ENCODE measurements around the gene ZFYVE28. TPM values are rescaled to one million over a fixed set of nuclear protein-coding genes. Genes with fewer than 3 reads are reported as not detected.
"Not testable (repeated sequence)": the region's sequence is repeated elsewhere in the genome, so short reads cannot be mapped to it uniquely, and the experiment has no call there.

The ZFYVE28 gene
- total RNA-seq, 4 donors from 2014 or later, result 8.9 to 19.1 (median 16.4) TPM

DNA sequence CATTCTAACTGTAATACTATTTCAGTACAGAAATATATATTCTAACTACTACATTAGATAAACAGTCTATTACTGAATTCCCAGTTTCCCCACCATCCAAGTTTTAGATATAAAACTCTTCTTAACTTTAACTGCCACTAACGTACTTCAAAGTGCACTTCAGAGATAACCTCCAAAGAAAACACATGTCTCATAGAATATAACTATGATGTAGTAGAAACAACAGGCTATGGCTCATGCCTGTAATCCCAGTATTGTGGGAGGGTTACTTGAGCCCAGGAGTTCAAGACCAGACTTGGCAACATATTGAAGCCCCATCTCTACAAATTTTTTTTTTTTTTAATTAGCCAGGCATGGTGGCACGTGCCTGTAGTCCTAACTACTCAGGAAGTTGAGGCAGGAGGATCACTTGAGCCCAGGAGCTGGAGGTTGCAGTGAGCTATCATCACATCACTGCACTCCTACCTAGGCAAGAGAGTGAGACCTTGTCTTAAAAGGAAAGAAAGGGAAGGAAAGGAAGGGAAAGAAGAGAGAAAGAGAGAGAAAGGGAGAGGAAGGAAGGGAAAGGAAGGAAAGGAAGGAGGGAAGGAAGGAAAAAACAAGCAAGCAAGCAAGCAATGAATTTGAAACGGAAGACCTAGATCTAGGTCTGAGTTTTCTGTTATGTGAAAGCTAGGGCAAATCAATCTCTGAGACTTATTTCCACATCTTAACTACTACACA, 181.3 kb downstream of the ZFYVE28 start:
- Histone ChIP-seq H3K9me3 (no peaks in the 10 kb centered on the region), H3K36me3 (no peaks in the 10 kb centered on the region), H3K27me3 (no peaks in the 10 kb centered on the region), H3K4me1 (peaks cover 12 to 24% of the 10 kb centered on the region in 2 donors), H3K4me3 (replicated peaks in 1 of 3) (no peak overlapping the region), H3K27ac (no peak overlapping the region)
- TF ChIP-seq, protein P1, sequence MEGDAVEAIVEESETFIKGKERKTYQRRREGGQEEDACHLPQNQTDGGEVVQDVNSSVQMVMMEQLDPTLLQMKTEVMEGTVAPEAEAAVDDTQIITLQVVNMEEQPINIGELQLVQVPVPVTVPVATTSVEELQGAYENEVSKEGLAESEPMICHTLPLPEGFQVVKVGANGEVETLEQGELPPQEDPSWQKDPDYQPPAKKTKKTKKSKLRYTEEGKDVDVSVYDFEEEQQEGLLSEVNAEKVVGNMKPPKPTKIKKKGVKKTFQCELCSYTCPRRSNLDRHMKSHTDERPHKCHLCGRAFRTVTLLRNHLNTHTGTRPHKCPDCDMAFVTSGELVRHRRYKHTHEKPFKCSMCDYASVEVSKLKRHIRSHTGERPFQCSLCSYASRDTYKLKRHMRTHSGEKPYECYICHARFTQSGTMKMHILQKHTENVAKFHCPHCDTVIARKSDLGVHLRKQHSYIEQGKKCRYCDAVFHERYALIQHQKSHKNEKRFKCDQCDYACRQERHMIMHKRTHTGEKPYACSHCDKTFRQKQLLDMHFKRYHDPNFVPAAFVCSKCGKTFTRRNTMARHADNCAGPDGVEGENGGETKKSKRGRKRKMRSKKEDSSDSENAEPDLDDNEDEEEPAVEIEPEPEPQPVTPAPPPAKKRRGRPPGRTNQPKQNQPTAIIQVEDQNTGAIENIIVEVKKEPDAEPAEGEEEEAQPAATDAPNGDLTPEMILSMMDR (IDR thresholded peaks at IDR 0.05), result no peak
- no peak for TF ChIP-seq POLR2A (IDR thresholded peaks at IDR 0.05)
- intact Hi-C loops (cut with DNase I), result no loop called here
- no peak for DNase-seq
- 42 to 66% methylated on average over 3 of the region's 3 CpGs for WGBS, 2 donors

DNA sequence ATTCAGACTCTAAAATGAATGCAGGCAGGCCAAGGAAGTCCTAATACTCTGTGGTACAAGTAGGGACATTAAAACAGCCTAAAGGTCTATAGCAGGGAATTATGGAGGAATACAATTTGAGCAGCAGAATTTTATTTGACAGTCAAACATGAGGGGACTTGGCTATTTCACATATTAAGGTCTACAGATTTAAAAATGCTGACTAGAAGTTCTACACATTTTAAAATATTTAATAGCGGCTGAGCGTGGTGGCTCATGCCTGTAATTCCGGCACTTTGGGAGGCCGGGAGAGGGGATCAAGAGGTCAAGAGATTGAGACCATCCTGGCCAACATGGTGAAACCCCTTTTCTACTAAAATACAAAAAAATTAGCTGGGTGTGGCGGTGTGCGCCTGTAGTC, 187.4 kb downstream of the ZFYVE28 start:
- H3K27ac ChIP-seq, result no peak overlapping the region
- intact Hi-C loops (cut with DNase I), result no loop called here
- H3K27me3 ChIP-seq, result no peaks in the 10 kb centered on the region
- DNase-seq, result no peak
- H3K36me3 ChIP-seq, result no peaks in the 10 kb centered on the region
- no peaks in the 10 kb centered on the region for H3K4me1 ChIP-seq
- TF ChIP-seq, protein P1 (IDR thresholded peaks at IDR 0.05), result no peak
- TF ChIP-seq POLR2A (IDR thresholded peaks at IDR 0.05), result no peak
- no peak overlapping the region for H3K4me3 ChIP-seq (replicated peaks in 1 of 3)
- 97 to 98% methylated on average over 6 of the region's 6 CpGs for WGBS, 2 donors
- H3K9me3 ChIP-seq, result no peaks in the 10 kb centered on the region

DNA sequence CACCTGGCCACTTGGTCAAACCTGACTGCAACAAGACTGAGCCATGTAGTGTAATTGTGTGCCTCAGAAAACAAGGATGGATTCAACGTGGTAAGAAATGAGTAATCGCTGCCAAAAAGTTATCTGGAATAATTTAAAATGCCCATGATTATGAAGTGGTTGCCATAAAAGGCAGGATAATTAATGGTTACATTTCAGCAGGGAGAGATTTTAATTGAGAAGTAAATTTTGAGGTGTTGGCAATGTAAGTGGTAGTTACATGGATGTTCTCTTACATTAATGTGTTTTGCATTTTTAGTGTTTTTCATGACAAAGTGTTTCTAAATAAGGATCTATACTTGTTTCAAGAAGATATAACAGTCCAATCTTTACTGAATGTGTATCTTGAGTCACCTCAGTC, 192.2 kb downstream of the ZFYVE28 start:
- Histone ChIP-seq H3K27me3 (no peaks in the 10 kb centered on the region), H3K27ac (no peak overlapping the region), H3K36me3 (no peaks in the 10 kb centered on the region), H3K9me3 (no peaks in the 10 kb centered on the region), H3K4me1 (no peaks in the 10 kb centered on the region), H3K4me3 (replicated peaks in 1 of 3) (no peak overlapping the region)
- WGBS, 2 donors, result 85 to 86% methylated on average over 2 of the region's 2 CpGs
- no peak for DNase-seq
- intact Hi-C loops (cut with DNase I), result loop anchor here (10.0 kb wide), 1 partner anchor 199 kb away; no protein-coding TSS in a partner anchor
- TF ChIP-seq POLR2A (IDR thresholded peaks at IDR 0.05), result no peak
- TF ChIP-seq, protein P1 (IDR thresholded peaks at IDR 0.05), result no peak

DNA sequence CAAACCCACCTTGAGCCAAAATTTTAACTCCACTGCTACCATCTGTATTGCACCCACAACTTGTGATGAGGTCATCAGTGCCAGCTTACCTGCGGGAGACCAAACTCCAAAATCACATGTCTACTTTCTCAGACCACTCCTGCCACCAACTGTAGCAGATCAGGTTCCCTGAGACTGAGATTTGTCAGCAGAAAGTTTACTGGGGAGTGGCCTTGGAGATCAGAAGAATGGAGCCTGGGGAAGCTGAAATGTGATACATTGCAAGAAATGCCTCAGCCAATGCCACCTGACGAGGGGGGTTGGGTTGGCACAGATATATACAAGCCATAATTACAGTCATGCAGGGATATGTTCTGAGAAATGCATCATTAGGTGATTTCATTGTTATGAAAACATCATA, 195.6 kb downstream of the ZFYVE28 start:
- no peak overlapping the region for H3K27ac ChIP-seq
- H3K36me3 ChIP-seq, result no peaks in the 10 kb centered on the region
- H3K9me3 ChIP-seq, result no peaks in the 10 kb centered on the region
- H3K4me3 ChIP-seq (replicated peaks in 1 of 3), result no peak overlapping the region
- WGBS, 2 donors, result 92 to 93% methylated on average over 2 of the region's 2 CpGs
- peaks cover 0 to 4% of the 10 kb centered on the region in 2 donors for H3K4me1 ChIP-seq
- TF ChIP-seq POLR2A (IDR thresholded peaks at IDR 0.05), result no peak
- TF ChIP-seq, protein P1 (IDR thresholded peaks at IDR 0.05), result no peak
- DNase-seq, result no peak
- intact Hi-C loops (cut with DNase I), result loop anchor here (10.0 kb wide), 1 partner anchor 202 kb away; no protein-coding TSS in a partner anchor
- no peaks in the 10 kb centered on the region for H3K27me3 ChIP-seq

DNA sequence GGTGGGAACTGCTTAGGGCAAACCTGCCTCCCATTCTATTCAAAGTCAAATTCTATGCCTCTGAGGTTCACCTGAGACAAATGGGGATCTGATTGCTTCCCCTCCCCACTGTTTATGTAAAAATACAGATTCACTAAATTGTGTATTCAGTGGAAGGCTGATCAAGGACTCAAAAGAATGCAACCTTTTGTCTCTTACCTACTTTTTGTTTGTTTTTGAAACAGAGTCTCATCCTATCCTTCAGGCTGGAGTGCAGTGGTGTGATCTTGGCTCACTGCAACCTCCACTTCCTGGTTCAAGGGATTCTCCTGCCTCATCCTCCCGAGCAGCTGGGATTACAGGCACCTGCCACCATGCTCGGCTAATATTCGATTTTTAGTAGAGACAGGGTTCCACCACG, 197.1 kb downstream of the ZFYVE28 start:
- not testable (repeated sequence) for DNase-seq; H3K4me3 ChIP-seq (replicated peaks in 1 of 3); H3K36me3 ChIP-seq; H3K27ac ChIP-seq; H3K27me3 ChIP-seq; H3K4me1 ChIP-seq; H3K9me3 ChIP-seq
- WGBS, 2 donors, result 58 to 71% methylated on average over 4 of the region's 4 CpGs
- intact Hi-C loops (cut with DNase I), result loop anchor here (10.0 kb wide), 1 partner anchor 203 kb away; no protein-coding TSS in a partner anchor
